Limb (tissue), 2 donors: ENCODE data around the gene TMEM232.

Experiments
- DNase-seq, 2 donors: peaks; one replicate each; pipeline ENCODE4 v3.0.0-alpha.2; 2016; ENCODE audit errors: extremely low spot score in 2 of 2

Gene TMEM232

GRCh38 chr5:110517396-110517795, 209.1 kb downstream of the TMEM232 start:
- DNase-seq, result no peak

- no peak for DNase-seq
Observed at GRCh38 chr5:110514030-110514429, 212.4 kb downstream of the TMEM232 start.

- no peak for DNase-seq
Observed at GRCh38 chr5:110512266-110512665, 214.2 kb downstream of the TMEM232 start.

- DNase-seq, result no peak
Observed at GRCh38 chr5:110510146-110510545, 216.3 kb downstream of the TMEM232 start.

GRCh38 chr5:110507972-110508371, 218.5 kb downstream of the TMEM232 start:
- no peak for DNase-seq

- DNase-seq, result no peak
Observed at GRCh38 chr5:110506378-110506777, 220.1 kb downstream of the TMEM232 start.

GRCh38 chr5:110496276-110496675, 230.2 kb downstream of the TMEM232 start:
- no peak for DNase-seq

GRCh38 chr5:110492446-110492845, 234.0 kb downstream of the TMEM232 start:
- no peak for DNase-seq

- peak in 1 of 2 donors; percentile 62 for DNase-seq
Observed at GRCh38 chr5:110478895-110479294, 247.6 kb downstream of the TMEM232 start.

GRCh38 chr5:110477911-110478310, 248.6 kb downstream of the TMEM232 start:
- DNase-seq, result no peak

GRCh38 chr5:110476164-110476563, 250.3 kb downstream of the TMEM232 start:
- DNase-seq, result no peak

GRCh38 chr5:110475529-110475928, 250.9 kb downstream of the TMEM232 start:
- no peak for DNase-seq

GRCh38 chr5:110469486-110469885, 257.0 kb downstream of the TMEM232 start:
- DNase-seq, result no peak

GRCh38 chr5:110463106-110463505, 263.4 kb downstream of the TMEM232 start:
- DNase-seq, result no peak

- DNase-seq, result no peak
Observed at GRCh38 chr5:110460837-110461236, 265.6 kb downstream of the TMEM232 start.

- DNase-seq, result no peak
Observed at GRCh38 chr5:110458313-110458712, 268.2 kb downstream of the TMEM232 start.

- DNase-seq, result no peak
Observed at GRCh38 chr5:110442856-110443255, 283.6 kb downstream of the TMEM232 start.

- DNase-seq, result peak in 1 of 2 donors; percentile 5
Observed at GRCh38 chr5:110441035-110441434, 285.4 kb downstream of the TMEM232 start.

- no peak for DNase-seq
Observed at GRCh38 chr5:110440058-110440457, 286.4 kb downstream of the TMEM232 start.

GRCh38 chr5:110439296-110439695, 287.2 kb downstream of the TMEM232 start:
- DNase-seq, result no peak

GRCh38 chr5:110435207-110435606, 291.3 kb downstream of the TMEM232 start:
- DNase-seq, result no peak

GRCh38 chr5:110431603-110432002, 294.9 kb downstream of the TMEM232 start:
- no peak for DNase-seq

- DNase-seq, result no peak
Observed at GRCh38 chr5:110414360-110414759, 312.1 kb downstream of the TMEM232 start.

- DNase-seq, result no peak
Observed at GRCh38 chr5:110413856-110414255, 312.6 kb downstream of the TMEM232 start.
